Spleen (tissue), 7 donors: Measurements from ENCODE around the gene CMIP.

Experiments
- CTCF ChIP-seq, 11 experiments: fragments of 200-600 bp in 7 of 11; fragments of 450-650 bp in 4 of 11; sonication (generic) in 4 of 11; IDR thresholded peaks in 8 of 11; conservative IDR thresholded peaks in 3 of 11; 1 replicate in 7 of 11; 2 replicates in 4 of 11; pipeline versions ENCODE4 v1.4.0 to v1.8.0; 2016 to 2021; ENCODE audit warnings: antibody characterized with exemption in 11 of 11, inconsistent platforms in 4 of 11, mild to moderate bottlenecking in 1 of 11
- POLR2A ChIP-seq, 3 donors: fragments of 450-650 bp; IDR thresholded peaks; one replicate each; pipeline ENCODE4 v1.5.1; 2017; ENCODE audit warnings: antibody characterized with exemption in 3 of 3, mild to moderate bottlenecking in 1 of 3
- POLR2AphosphoS5 ChIP-seq, 3 donors: sonication (generic); formaldehyde crosslinking; IDR thresholded peaks; one replicate each; pipeline ENCODE4 v1.5.1; 2017; ENCODE audit warnings: antibody characterized with exemption in 3 of 3
- donor health status: DM: no; HTN: no; CAD: no; lungs with moderate emphysema.
- donor health status: DM: no; HTN: no; CAD: no.
- donor health status: DM: no; HTN: no; CAD: no.

- TF ChIP-seq CTCF (IDR thresholded peaks at IDR 0.05 in 8 of 11, conservative IDR thresholded peaks at IDR 0.05 in 3 of 11) (no peak), POLR2A (IDR thresholded peaks at IDR 0.05) (no peak), POLR2AphosphoS5 (IDR thresholded peaks at IDR 0.05) (no peak)
Measured at GRCh38 chr16:81591545-81591870, 146.9 kb downstream of the CMIP start.
